K562 (cell line): ENCODE results near the gene APLF.

Source experiments
- DPF2 ChIP-seq: fragments of 450-650 bp; IDR thresholded peaks from 2 replicates; pipeline ENCODE4 v1.6.1; 2016
- EP300 ChIP-seq: IDR thresholded peaks from 2 replicates; pipeline ENCODE4 v1.6.1; 2012; ENCODE audit warnings: low read length, improper control_type of control experiment
- EZH2 ChIP-seq: IDR thresholded peaks from 2 replicates; pipeline ENCODE4 v1.6.1; 2012; ENCODE audit warnings: low read depth, mild to moderate bottlenecking, inconsistent platforms, low read length, borderline replicate concordance
- HCFC1 ChIP-seq: IDR thresholded peaks from 2 replicates; pipeline ENCODE4 v1.6.1; 2012; ENCODE audit warnings: low read depth, low read length, improper control_type of control experiment
- JUNB ChIP-seq: fragments of 450-650 bp; formaldehyde crosslinking; conservative IDR thresholded peaks from 2 replicates; pipeline ENCODE4 v1.4.0; 2020; ENCODE audit warnings: mild to moderate bottlenecking
- NRF1 ChIP-seq, 2 experiments: fragments of 450-650 bp; IDR thresholded peaks in 1 of 2; conservative IDR thresholded peaks in 1 of 2; 2 replicates each; pipeline ENCODE4 v1.6.1; 2014; ENCODE audit warnings: mild to moderate bottlenecking in 2 of 2
- POLR3A ChIP-seq: IDR thresholded peaks from 2 replicates; pipeline ENCODE4 v1.6.1; 2011; ENCODE audit warnings: borderline replicate concordance, mild to moderate bottlenecking, moderate library complexity; ENCODE audit not compliant: insufficient read length, insufficient read depth; ENCODE audit errors: extremely low read depth
- ZBTB1 ChIP-seq: sonication (generic); formaldehyde crosslinking; IDR thresholded peaks from 2 replicates; pipeline ENCODE4 v1.8.1; 2023; ENCODE audit warnings: missing genetic modification reagents, low read depth, mild to moderate bottlenecking, borderline replicate concordance
- ZNF785 ChIP-seq: fragments of 250-450 bp; sonication (Bioruptor Pico); IDR thresholded peaks from 2 replicates; pipeline ENCODE4 v1.4.0; 2020; ENCODE audit warnings: mild to moderate bottlenecking
- ZNF830 ChIP-seq: fragments of 250-450 bp; sonication (Bioruptor Pico); IDR thresholded peaks from 2 replicates; pipeline ENCODE4 v1.5.0; 2021; ENCODE audit warnings: mild to moderate bottlenecking
- TF ChIP-seq, protein P1 (sequence below): sonication (generic); formaldehyde crosslinking; IDR thresholded peaks from 2 replicates; pipeline ENCODE4 v1.5.0; 2020; ENCODE audit warnings: missing genetic modification reagents
- TF ChIP-seq, protein P2 (sequence below), 2 experiments: fragments of 450-650 bp; formaldehyde crosslinking in 1 of 2; IDR thresholded peaks; 2 replicates each; pipeline versions ENCODE4 v1.4.0 to v1.6.1; 2014 to 2020; ENCODE audit warnings: mild to moderate bottlenecking in 2 of 2, borderline replicate concordance in 1 of 2, low read depth in 1 of 2
- TF ChIP-seq, protein P3 (sequence below): fragments of 200-800 bp; sonication (Bioruptor generic); IDR thresholded peaks from 2 replicates; pipeline ENCODE4 v1.6.1; 2017; ENCODE audit warnings: missing genetic modification characterization, missing compliant biosample characterization

DNA sequence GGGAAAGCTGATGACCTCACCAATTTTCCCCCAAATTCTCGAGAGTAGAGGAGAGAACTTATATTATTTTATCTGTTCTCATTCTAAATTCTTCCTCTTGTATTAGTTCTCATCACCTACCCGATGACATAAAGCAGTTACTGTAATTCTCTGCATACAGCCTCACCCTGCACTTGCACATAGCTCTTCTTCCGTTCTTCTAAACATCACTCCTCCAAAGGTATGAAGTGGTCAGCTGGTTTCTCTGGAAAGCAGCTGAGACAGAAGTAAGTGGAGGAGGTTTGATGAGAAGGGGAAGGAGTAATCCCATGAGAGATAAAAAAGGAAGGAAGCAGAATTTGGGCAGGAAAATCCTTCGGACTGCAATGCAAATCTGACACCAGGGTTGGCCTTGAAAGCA lies 39.3 kb upstream of the APLF start:
- TF ChIP-seq POLR3A (no peak), NRF1 (conservative IDR thresholded peaks at IDR 0.05 in 1 of 2, IDR thresholded peaks at IDR 0.05 in 1 of 2) (no peak), ZNF830 (CRISPR knock-in tag) (no peak), ZNF785 (CRISPR knock-in tag) (no peak), EZH2 (no peak), ZBTB1 (no peak), DPF2 (no peak), EP300 (no peak), JUNB (CRISPR knock-in tag) (no peak), HCFC1 (no peak)
- TF ChIP-seq, protein P1, sequence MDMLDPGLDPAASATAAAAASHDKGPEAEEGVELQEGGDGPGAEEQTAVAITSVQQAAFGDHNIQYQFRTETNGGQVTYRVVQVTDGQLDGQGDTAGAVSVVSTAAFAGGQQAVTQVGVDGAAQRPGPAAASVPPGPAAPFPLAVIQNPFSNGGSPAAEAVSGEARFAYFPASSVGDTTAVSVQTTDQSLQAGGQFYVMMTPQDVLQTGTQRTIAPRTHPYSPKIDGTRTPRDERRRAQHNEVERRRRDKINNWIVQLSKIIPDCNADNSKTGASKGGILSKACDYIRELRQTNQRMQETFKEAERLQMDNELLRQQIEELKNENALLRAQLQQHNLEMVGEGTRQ: no peak
- TF ChIP-seq, protein P2, sequence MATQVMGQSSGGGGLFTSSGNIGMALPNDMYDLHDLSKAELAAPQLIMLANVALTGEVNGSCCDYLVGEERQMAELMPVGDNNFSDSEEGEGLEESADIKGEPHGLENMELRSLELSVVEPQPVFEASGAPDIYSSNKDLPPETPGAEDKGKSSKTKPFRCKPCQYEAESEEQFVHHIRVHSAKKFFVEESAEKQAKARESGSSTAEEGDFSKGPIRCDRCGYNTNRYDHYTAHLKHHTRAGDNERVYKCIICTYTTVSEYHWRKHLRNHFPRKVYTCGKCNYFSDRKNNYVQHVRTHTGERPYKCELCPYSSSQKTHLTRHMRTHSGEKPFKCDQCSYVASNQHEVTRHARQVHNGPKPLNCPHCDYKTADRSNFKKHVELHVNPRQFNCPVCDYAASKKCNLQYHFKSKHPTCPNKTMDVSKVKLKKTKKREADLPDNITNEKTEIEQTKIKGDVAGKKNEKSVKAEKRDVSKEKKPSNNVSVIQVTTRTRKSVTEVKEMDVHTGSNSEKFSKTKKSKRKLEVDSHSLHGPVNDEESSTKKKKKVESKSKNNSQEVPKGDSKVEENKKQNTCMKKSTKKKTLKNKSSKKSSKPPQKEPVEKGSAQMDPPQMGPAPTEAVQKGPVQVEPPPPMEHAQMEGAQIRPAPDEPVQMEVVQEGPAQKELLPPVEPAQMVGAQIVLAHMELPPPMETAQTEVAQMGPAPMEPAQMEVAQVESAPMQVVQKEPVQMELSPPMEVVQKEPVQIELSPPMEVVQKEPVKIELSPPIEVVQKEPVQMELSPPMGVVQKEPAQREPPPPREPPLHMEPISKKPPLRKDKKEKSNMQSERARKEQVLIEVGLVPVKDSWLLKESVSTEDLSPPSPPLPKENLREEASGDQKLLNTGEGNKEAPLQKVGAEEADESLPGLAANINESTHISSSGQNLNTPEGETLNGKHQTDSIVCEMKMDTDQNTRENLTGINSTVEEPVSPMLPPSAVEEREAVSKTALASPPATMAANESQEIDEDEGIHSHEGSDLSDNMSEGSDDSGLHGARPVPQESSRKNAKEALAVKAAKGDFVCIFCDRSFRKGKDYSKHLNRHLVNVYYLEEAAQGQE (IDR thresholded peaks at IDR 0.05; ENCODE audit: borderline replicate concordance): no peak
- TF ChIP-seq, protein P2 (CRISPR knock-in tag; IDR thresholded peaks at IDR 0.05; ENCODE audit: low read depth): no peak
- TF ChIP-seq, protein P3, sequence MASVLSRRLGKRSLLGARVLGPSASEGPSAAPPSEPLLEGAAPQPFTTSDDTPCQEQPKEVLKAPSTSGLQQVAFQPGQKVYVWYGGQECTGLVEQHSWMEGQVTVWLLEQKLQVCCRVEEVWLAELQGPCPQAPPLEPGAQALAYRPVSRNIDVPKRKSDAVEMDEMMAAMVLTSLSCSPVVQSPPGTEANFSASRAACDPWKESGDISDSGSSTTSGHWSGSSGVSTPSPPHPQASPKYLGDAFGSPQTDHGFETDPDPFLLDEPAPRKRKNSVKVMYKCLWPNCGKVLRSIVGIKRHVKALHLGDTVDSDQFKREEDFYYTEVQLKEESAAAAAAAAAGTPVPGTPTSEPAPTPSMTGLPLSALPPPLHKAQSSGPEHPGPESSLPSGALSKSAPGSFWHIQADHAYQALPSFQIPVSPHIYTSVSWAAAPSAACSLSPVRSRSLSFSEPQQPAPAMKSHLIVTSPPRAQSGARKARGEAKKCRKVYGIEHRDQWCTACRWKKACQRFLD (CRISPR knock-in tag): no peak
